ENCODE measurements around the gene DGKI. TPM values are rescaled to one million over a fixed set of nuclear protein-coding genes. Genes with fewer than 3 reads are reported as not detected.

DGKI gene
- total and polyA plus RNA-seq, 2 donors (not counting 1 experiment from before 2014, with no cell fraction given): not detected

GRCh38 chr7:137337902-137338301, 508.9 kb downstream of the DGKI start:
- Histone ChIP-seq H4K20me1 (ENCODE audit: control insufficient read depth, insufficient read depth, low read length, poor library complexity, severe bottlenecking) (no peaks in the 10 kb centered on the region), H3K4me3 (ENCODE audit: control extremely low read depth in 1 of 5, extremely low read depth in 1 of 5, insufficient read depth in 1 of 5, low read depth in 2 of 5, low read length in 4 of 5) (no peak overlapping the region), H3K9ac (ENCODE audit: low read length) (no peak overlapping the region), H3K9me3 (ENCODE audit: control extremely low read depth in 1 of 3, control insufficient read depth in 2 of 3, insufficient read depth in 1 of 3, low read length in 2 of 3) (no peaks in the 10 kb centered on the region), H3K27ac (ENCODE audit: low read length in 2 of 2) (no peak overlapping the region), H3K79me2 (ENCODE audit: control insufficient read depth, insufficient read depth, low read length) (no peaks in the 10 kb centered on the region), H3K4me1 (ENCODE audit: control insufficient read depth in 2 of 2, insufficient read depth in 2 of 2, low read length in 2 of 2) (no peaks in the 10 kb centered on the region), H3K4me2 (replicated peaks; ENCODE audit: low read depth, low read length, poor library complexity, severe bottlenecking) (no peak overlapping the region), H2AFZ (ENCODE audit: insufficient read depth, low read depth, low read length, poor library complexity, severe bottlenecking) (no peak overlapping the region), H3K36me3 (replicated peaks in 1 of 2; ENCODE audit: control extremely low read depth in 1 of 2, control insufficient read depth in 1 of 2, extremely low read depth in 1 of 2, insufficient read depth in 2 of 2, low read length in 1 of 2) (no peaks in the 10 kb centered on the region), H3K27me3 (replicated peaks in 1 of 4; ENCODE audit: control extremely low read depth in 1 of 4, control insufficient read depth in 3 of 4, insufficient read depth in 4 of 4, low read length in 3 of 4) (no peaks in the 10 kb centered on the region)
- Mint-ChIP-seq H3K4me3 (no peak overlapping the region), H3K27me3 (no peaks in the 10 kb centered on the region), H3K9me3 (ENCODE audit: insufficient read depth) (peaks cover 3% of the 10 kb centered on the region), H3K27ac (no peak overlapping the region), H3K4me1 (no peaks in the 10 kb centered on the region)
- POLR2A ChIA-PET: no interaction called here
- no peak for TF ChIP-seq EZH2 (IDR thresholded peaks at IDR 0.05; ENCODE audit: borderline replicate concordance, insufficient read depth, low read depth, low read length, poor library complexity, severe bottlenecking)
- TF ChIP-seq CTCF (IDR thresholded peaks at IDR 0.05): no peak
- intact Hi-C loops (cut with micrococcal nuclease): no loop called here
- WGBS (ENCODE audit: insufficient coverage): no CpG with 5 or more reads among the region's 2 CpGs
- CTCF ChIA-PET: no interaction called here
- no peak for DNase-seq
- ATAC-seq (ENCODE audit: low read depth): no peak

- Mint-ChIP-seq H3K27ac (no peak overlapping the region), H3K4me1 (no peaks in the 10 kb centered on the region), H3K27me3 (no peaks in the 10 kb centered on the region), H3K4me3 (no peak overlapping the region), H3K9me3 (ENCODE audit: insufficient read depth) (peaks cover 3% of the 10 kb centered on the region)
- no peak overlapping the region for H3K9ac ChIP-seq (ENCODE audit: low read length)
- POLR2A ChIA-PET: no interaction called here
- H4K20me1 ChIP-seq (ENCODE audit: control insufficient read depth, insufficient read depth, low read length, poor library complexity, severe bottlenecking): no peaks in the 10 kb centered on the region
- no peak overlapping the region for H3K27ac ChIP-seq (ENCODE audit: low read length in 2 of 2)
- CTCF ChIA-PET: no interaction called here
- WGBS (ENCODE audit: insufficient coverage): 100% methylated on average over 2 of the region's 4 CpGs
- H3K36me3 ChIP-seq (replicated peaks in 1 of 2; ENCODE audit: control extremely low read depth in 1 of 2, control insufficient read depth in 1 of 2, extremely low read depth in 1 of 2, insufficient read depth in 2 of 2, low read length in 1 of 2): no peaks in the 10 kb centered on the region
- TF ChIP-seq CTCF (IDR thresholded peaks at IDR 0.05) (no peak), EZH2 (IDR thresholded peaks at IDR 0.05; ENCODE audit: borderline replicate concordance, insufficient read depth, low read depth, low read length, poor library complexity, severe bottlenecking) (no peak)
- H3K9me3 ChIP-seq (ENCODE audit: control extremely low read depth in 1 of 3, control insufficient read depth in 2 of 3, insufficient read depth in 1 of 3, low read length in 2 of 3): no peaks in the 10 kb centered on the region
- H3K4me3 ChIP-seq (ENCODE audit: control extremely low read depth in 1 of 5, extremely low read depth in 1 of 5, insufficient read depth in 1 of 5, low read depth in 2 of 5, low read length in 4 of 5): no peak overlapping the region
- no peaks in the 10 kb centered on the region for H3K4me1 ChIP-seq (ENCODE audit: control insufficient read depth in 2 of 2, insufficient read depth in 2 of 2, low read length in 2 of 2)
- no peak overlapping the region for H2AFZ ChIP-seq (ENCODE audit: insufficient read depth, low read depth, low read length, poor library complexity, severe bottlenecking)
- ATAC-seq (ENCODE audit: low read depth) (no peak), DNase-seq (no peak)
- intact Hi-C loops (cut with micrococcal nuclease): no loop called here
- no peak overlapping the region for H3K4me2 ChIP-seq (replicated peaks; ENCODE audit: low read depth, low read length, poor library complexity, severe bottlenecking)
- H3K79me2 ChIP-seq (ENCODE audit: control insufficient read depth, insufficient read depth, low read length): no peaks in the 10 kb centered on the region
- no peaks in the 10 kb centered on the region for H3K27me3 ChIP-seq (replicated peaks in 1 of 4; ENCODE audit: control extremely low read depth in 1 of 4, control insufficient read depth in 3 of 4, insufficient read depth in 4 of 4, low read length in 3 of 4)
Measured at GRCh38 chr7:137335814-137336213, 511.0 kb downstream of the DGKI start.

Measured in B cell (primary cell).